GM06990 (cell line): ENCODE data around the gene C1orf198.

ENCODE experiments used
- DNase-seq: peaks from one replicate; pipeline ENCODE4 v3.0.0-alpha.2; 2011; ENCODE audit not compliant: insufficient read length; ENCODE audit errors: extremely low read depth
- H3K27me3 ChIP-seq: replicated peaks from 2 replicates; pipeline ENCODE4 v1.6.0; 2011; ENCODE audit warnings: low read length; ENCODE audit not compliant: control insufficient read depth, insufficient read depth
- H3K36me3 ChIP-seq: 2 replicates; pipeline ENCODE4 v1.5.1; 2011; ENCODE audit warnings: low read length; ENCODE audit not compliant: control insufficient read depth, insufficient read depth
- H3K4me3 ChIP-seq: replicated peaks from 2 replicates; pipeline ENCODE4 v1.5.1; 2011; ENCODE audit warnings: low read depth, mild to moderate bottlenecking, control low read depth, low read length
- TF ChIP-seq, protein P1 (sequence below): IDR thresholded peaks from 2 replicates; pipeline ENCODE4 v1.5.1; 2011; ENCODE audit warnings: low read length, control low read depth, mild to moderate bottlenecking, inconsistent platforms; ENCODE audit not compliant: insufficient read depth, poor library complexity, severe bottlenecking

Gene C1orf198

GRCh38 chr1:230844561-230844960 lies 23.8 kb downstream of the C1orf198 start:
- H3K4me3 ChIP-seq = no peak overlapping the region
- no peaks in the 10 kb centered on the region for H3K36me3 ChIP-seq
- no peaks in the 10 kb centered on the region for H3K27me3 ChIP-seq
- TF ChIP-seq, protein P1, sequence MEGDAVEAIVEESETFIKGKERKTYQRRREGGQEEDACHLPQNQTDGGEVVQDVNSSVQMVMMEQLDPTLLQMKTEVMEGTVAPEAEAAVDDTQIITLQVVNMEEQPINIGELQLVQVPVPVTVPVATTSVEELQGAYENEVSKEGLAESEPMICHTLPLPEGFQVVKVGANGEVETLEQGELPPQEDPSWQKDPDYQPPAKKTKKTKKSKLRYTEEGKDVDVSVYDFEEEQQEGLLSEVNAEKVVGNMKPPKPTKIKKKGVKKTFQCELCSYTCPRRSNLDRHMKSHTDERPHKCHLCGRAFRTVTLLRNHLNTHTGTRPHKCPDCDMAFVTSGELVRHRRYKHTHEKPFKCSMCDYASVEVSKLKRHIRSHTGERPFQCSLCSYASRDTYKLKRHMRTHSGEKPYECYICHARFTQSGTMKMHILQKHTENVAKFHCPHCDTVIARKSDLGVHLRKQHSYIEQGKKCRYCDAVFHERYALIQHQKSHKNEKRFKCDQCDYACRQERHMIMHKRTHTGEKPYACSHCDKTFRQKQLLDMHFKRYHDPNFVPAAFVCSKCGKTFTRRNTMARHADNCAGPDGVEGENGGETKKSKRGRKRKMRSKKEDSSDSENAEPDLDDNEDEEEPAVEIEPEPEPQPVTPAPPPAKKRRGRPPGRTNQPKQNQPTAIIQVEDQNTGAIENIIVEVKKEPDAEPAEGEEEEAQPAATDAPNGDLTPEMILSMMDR = no peak
- no peak for DNase-seq

- Histone ChIP-seq H3K4me3 (no peak overlapping the region), H3K36me3 (no peaks in the 10 kb centered on the region), H3K27me3 (no peaks in the 10 kb centered on the region)
- no peak for DNase-seq
- TF ChIP-seq, protein P1 = no peak
Measured at GRCh38 chr1:230843503-230844309, 24.6 kb downstream of the C1orf198 start.

GRCh38 chr1:230842801-230843200 lies 25.5 kb downstream of the C1orf198 start:
- Histone ChIP-seq H3K27me3 (no peaks in the 10 kb centered on the region), H3K36me3 (no peaks in the 10 kb centered on the region; the same call in 1 of the 2 replicates), H3K4me3 (no peak overlapping the region)
- TF ChIP-seq, protein P1 = no peak
- no peak for DNase-seq

DNA sequence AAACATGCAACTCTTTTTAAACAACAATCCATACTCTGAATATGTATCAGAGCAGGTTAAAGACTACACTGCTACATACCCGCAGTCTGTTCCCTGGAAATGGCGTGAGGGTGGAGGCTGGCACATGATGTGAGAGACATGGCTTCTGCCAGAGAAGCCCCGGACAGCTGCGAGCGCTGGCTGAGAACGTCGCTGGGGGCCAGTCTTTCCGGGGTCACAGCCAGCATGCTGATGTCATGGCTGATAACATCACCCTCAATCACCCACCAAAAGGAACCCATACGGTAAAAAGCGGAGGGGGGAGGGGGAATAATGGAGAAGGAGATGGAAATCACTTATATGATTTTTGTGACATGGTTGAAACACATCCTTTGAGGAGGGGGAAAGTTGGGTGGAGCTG lies 29.1 kb downstream of the C1orf198 start:
- Histone ChIP-seq H3K4me3 (no peak overlapping the region), H3K36me3 (no peaks in the 10 kb centered on the region; the same call in 1 of the 2 replicates), H3K27me3 (no peaks in the 10 kb centered on the region)
- TF ChIP-seq, protein P1 = no peak
- no peak for DNase-seq

DNA sequence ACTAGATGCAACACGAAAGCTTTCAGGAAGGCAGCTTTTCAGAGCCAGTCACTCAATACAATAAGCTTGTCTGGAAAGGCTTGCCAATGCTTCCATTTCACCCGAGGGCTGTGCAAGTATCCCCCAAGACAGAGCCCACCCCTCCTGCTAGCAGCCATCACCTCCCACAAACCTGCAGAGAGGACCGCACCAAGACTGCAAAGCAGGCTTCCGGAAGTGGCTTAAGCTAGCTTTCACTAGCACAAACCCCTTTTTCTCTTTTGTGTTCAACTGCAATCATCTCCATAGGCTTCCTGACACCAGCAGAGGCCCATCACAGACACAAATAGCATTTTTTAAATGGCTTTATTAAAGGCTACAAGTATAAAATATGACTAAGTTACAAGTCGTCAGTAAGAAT lies 31.5 kb downstream of the C1orf198 start:
- DNase-seq = no peak
- H3K4me3 ChIP-seq = no peak overlapping the region
- H3K27me3 ChIP-seq = no peaks in the 10 kb centered on the region
- no peaks in the 10 kb centered on the region; the same call in 1 of the 2 replicates for H3K36me3 ChIP-seq
- TF ChIP-seq, protein P1 = no peak
